Endodermal cell (in vitro differentiated cells): ENCODE data around the gene CD151. TPM values are rescaled to one million over a fixed set of nuclear protein-coding genes. Genes with fewer than 3 reads are reported as not detected.

Source experiments
- DNase-seq: peaks from one replicate; pipeline ENCODE4 v3.0.0-alpha.2; 2017
- H3K27ac ChIP-seq: 2 replicates; pipeline ENCODE4 v1.5.1; 2013; ENCODE audit warnings: mild to moderate bottlenecking, low read depth, low read length, moderate library complexity
- H3K27me3 ChIP-seq: 2 replicates; pipeline ENCODE4 v1.6.1; 2013; ENCODE audit warnings: mild to moderate bottlenecking, low read length, moderate library complexity; ENCODE audit not compliant: insufficient read depth, control insufficient read depth, poor library complexity, severe bottlenecking
- H3K36me3 ChIP-seq: 2 replicates; pipeline ENCODE4 v1.7.0; 2013; ENCODE audit warnings: mild to moderate bottlenecking, low read length, moderate library complexity; ENCODE audit not compliant: control insufficient read depth, insufficient read depth
- H3K4me1 ChIP-seq: one replicate; pipeline ENCODE4 v1.7.0; 2013; ENCODE audit warnings: low read length; ENCODE audit not compliant: control insufficient read depth, insufficient read depth
- H3K4me3 ChIP-seq: 2 replicates; pipeline ENCODE4 v1.5.1; 2013; ENCODE audit warnings: mild to moderate bottlenecking, low read length, moderate library complexity
- H3K9ac ChIP-seq: 2 replicates; pipeline ENCODE4 v1.6.1; 2013; ENCODE audit warnings: mild to moderate bottlenecking, low read length, moderate library complexity; ENCODE audit not compliant: poor library complexity, severe bottlenecking; ENCODE audit errors: extremely low read depth
- H3K9me3 ChIP-seq: 2 replicates; pipeline ENCODE4 v1.6.1; 2013; ENCODE audit warnings: mild to moderate bottlenecking, low read length, moderate library complexity; ENCODE audit not compliant: control insufficient read depth
- H3K27ac Mint-ChIP-seq: 2 replicates; pipeline ENCODE4 v1.8.0; 2020; ENCODE audit warnings: mixed read lengths
- H3K27me3 Mint-ChIP-seq: 2 replicates; pipeline ENCODE4 v1.8.0; 2021; ENCODE audit warnings: mild to moderate bottlenecking, mixed read lengths; ENCODE audit not compliant: insufficient read depth
- H3K36me3 Mint-ChIP-seq: 2 replicates; pipeline ENCODE4 v1.8.0; 2020; ENCODE audit warnings: low read depth, mixed read lengths
- H3K4me1 Mint-ChIP-seq: 2 replicates; pipeline ENCODE4 v1.8.0; 2020; ENCODE audit warnings: mixed read lengths
- H3K4me3 Mint-ChIP-seq: 2 replicates; pipeline ENCODE4 v1.8.0; 2020; ENCODE audit warnings: mild to moderate bottlenecking, moderate library complexity, mixed read lengths
- H3K9me3 Mint-ChIP-seq: 2 replicates; pipeline ENCODE4 v1.8.0; 2020; ENCODE audit warnings: mild to moderate bottlenecking, mixed read lengths
- WGBS, 2 experiments: methylation state at CpG; one replicate each; pipeline versions ENCODE4 v1.1.5 to v1.1.7; 2013; ENCODE audit warnings: missing lambda C conversion rate in 2 of 2, mixed read lengths in 1 of 2; ENCODE audit not compliant: insufficient coverage in 1 of 2, insufficient read length in 1 of 2; 5-methylcytosine and 5-hydroxymethylcytosine counted together
- total RNA-seq, 2 donors: library from RNA; stranded (reverse); fragmentation: NEBNext Ultra II Directional in 1 of 2; extraction: Animal tissue kit (Norgen Biotek cat#: 25700) in 1 of 2; gene quantifications; 2 replicates in 1 of 2; 3 replicates in 1 of 2; pipeline ENCODE4 v1.2.1, GENCODE V29; 2021
- TF ChIP-seq, protein P1 (sequence below): fragments of 200-600 bp; sonication (generic); conservative IDR thresholded peaks from 2 replicates; pipeline ENCODE4 v1.5.0; 2021; ENCODE audit warnings: antibody characterized with exemption, mild to moderate bottlenecking

Gene CD151
- total RNA-seq, 2 donors from 2014 or later: 139 to 165 TPM

DNA sequence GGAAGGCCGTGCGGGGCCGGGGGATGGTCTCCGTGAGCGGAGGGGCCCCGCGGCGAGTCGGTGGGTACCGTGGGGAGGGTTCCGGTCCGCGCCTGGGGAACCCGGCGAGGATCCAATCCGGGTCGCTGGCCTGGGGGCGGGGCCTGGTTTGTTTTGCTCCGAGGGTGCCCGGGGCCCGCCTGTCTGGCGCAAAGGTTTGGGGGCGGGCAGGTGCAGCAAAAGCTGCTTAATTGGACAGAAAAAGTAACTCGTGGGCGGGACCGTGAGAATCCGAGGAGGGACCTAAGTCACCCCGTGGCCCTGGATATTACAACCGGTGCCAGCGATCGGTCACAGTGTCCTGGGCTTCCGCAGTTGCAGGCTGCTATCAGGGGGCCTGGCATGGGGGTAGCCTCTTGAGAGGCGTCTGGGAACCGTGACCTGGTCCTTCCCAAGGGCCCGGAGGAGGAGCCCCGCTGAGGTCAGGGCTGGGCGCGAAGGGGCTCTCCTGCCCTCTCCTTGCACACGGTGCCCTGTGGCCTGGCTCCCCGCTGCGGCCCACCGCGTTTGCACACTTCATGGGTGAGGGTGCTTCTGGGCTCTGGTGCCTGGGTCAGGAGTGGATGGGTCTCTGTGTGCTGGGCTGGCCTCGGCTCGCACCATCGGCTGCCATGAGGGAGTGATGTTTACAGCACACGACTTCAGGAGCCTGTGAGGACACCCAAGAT, 12.7 kb upstream of the CD151 start:
- peak; percentile 94 for DNase-seq
- Histone ChIP-seq H3K36me3 (no peaks in the 10 kb centered on the region), H3K27ac (no peak overlapping the region), H3K27me3 (peaks cover under 1% of the 10 kb centered on the region), H3K4me1 (no peaks in the 10 kb centered on the region), H3K4me3 (peak overlapping the region; percentile 81), H3K9ac (peak overlapping the region; percentile 63), H3K9me3 (no peaks in the 10 kb centered on the region)
- WGBS, 2 experiments: 12 to 22% methylated on average over 10 to 47 of the region's 47 CpGs
- Mint-ChIP-seq H3K4me1 (no peaks in the 10 kb centered on the region), H3K27ac (no peak overlapping the region), H3K27me3 (no peaks in the 10 kb centered on the region), H3K4me3 (peak overlapping the region; percentile 70), H3K36me3 (peaks cover 11% of the 10 kb centered on the region), H3K9me3 (no peaks in the 10 kb centered on the region)
- TF ChIP-seq, protein P1, sequence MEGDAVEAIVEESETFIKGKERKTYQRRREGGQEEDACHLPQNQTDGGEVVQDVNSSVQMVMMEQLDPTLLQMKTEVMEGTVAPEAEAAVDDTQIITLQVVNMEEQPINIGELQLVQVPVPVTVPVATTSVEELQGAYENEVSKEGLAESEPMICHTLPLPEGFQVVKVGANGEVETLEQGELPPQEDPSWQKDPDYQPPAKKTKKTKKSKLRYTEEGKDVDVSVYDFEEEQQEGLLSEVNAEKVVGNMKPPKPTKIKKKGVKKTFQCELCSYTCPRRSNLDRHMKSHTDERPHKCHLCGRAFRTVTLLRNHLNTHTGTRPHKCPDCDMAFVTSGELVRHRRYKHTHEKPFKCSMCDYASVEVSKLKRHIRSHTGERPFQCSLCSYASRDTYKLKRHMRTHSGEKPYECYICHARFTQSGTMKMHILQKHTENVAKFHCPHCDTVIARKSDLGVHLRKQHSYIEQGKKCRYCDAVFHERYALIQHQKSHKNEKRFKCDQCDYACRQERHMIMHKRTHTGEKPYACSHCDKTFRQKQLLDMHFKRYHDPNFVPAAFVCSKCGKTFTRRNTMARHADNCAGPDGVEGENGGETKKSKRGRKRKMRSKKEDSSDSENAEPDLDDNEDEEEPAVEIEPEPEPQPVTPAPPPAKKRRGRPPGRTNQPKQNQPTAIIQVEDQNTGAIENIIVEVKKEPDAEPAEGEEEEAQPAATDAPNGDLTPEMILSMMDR: no peak

GRCh38 chr11:820655-821511, 11.9 kb upstream of the CD151 start:
- peak overlapping the region; percentile 63 for H3K9ac ChIP-seq
- H3K27ac ChIP-seq: no peak overlapping the region
- Mint-ChIP-seq H3K4me3 (peak overlapping the region; percentile 70), H3K4me1 (no peaks in the 10 kb centered on the region), H3K36me3 (peaks cover 13% of the 10 kb centered on the region), H3K9me3 (no peaks in the 10 kb centered on the region), H3K27me3 (no peaks in the 10 kb centered on the region), H3K27ac (no peak overlapping the region)
- H3K36me3 ChIP-seq: no peaks in the 10 kb centered on the region
- peak overlapping the region; percentile 81 for H3K4me3 ChIP-seq
- TF ChIP-seq, protein P1: no peak
- DNase-seq: no peak
- 87 to 89% methylated on average over 7 to 11 of the region's 11 CpGs for WGBS, 2 experiments
- no peaks in the 10 kb centered on the region for H3K9me3 ChIP-seq
- H3K4me1 ChIP-seq: no peaks in the 10 kb centered on the region
- peaks cover 8% of the 10 kb centered on the region for H3K27me3 ChIP-seq

GRCh38 chr11:821512-822371, 11.0 kb upstream of the CD151 start:
- H3K27ac Mint-ChIP-seq: no peak overlapping the region

More at GRCh38 chr11:821512-822371, 11.0 kb upstream of the CD151 start:
- no peak overlapping the region for H3K9ac ChIP-seq
- H3K27me3 ChIP-seq: peaks cover 17% of the 10 kb centered on the region
- TF ChIP-seq, protein P1: no peak
- 93 to 99% methylated on average over 11 to 22 of the region's 22 CpGs for WGBS, 2 experiments
- H3K4me1 ChIP-seq: no peaks in the 10 kb centered on the region
- H3K9me3 ChIP-seq: no peaks in the 10 kb centered on the region
- Mint-ChIP-seq H3K36me3 (peaks cover 13% of the 10 kb centered on the region), H3K27me3 (peaks cover 3% of the 10 kb centered on the region), H3K4me3 (no peak overlapping the region), H3K9me3 (no peaks in the 10 kb centered on the region), H3K4me1 (no peaks in the 10 kb centered on the region)
- no peaks in the 10 kb centered on the region for H3K36me3 ChIP-seq
- no peak overlapping the region for H3K4me3 ChIP-seq
- no peak for DNase-seq
- no peak overlapping the region for H3K27ac ChIP-seq
